Adrenal gland (tissue), 5 donors: Measurements from ENCODE around the gene IL36G.

Experiments used
- CTCF ChIP-seq, 6 experiments: fragments of 450-650 bp in 4 of 6; fragments of 200-600 bp in 2 of 6; sonication (generic) in 1 of 6; IDR thresholded peaks; 1 replicate in 5 of 6; 2 replicates in 1 of 6; pipeline versions ENCODE4 v1.5.1 to v1.8.0; 2016 to 2021; ENCODE audit warnings: antibody characterized with exemption in 6 of 6, mild to moderate bottlenecking in 2 of 6, moderate library complexity in 1 of 6
- POLR2A ChIP-seq, 2 donors: fragments of 450-650 bp; IDR thresholded peaks; one replicate each; pipeline ENCODE4 v1.6.1; 2017; ENCODE audit warnings: antibody characterized with exemption in 2 of 2, mild to moderate bottlenecking in 2 of 2, moderate library complexity in 1 of 2
- donor health status: DM: no; HTN: no; CAD: no.

- TF ChIP-seq POLR2A (IDR thresholded peaks at IDR 0.05), result no peak
- TF ChIP-seq CTCF (IDR thresholded peaks at IDR 0.05), result no peak
These were observed 47.9 kb downstream of the IL36G start for GRCh38 chr2:113025737-113026136.
